H1 (cell line): ENCODE measurements around the gene ALDH1L2. TPM values are rescaled to one million over a fixed set of nuclear protein-coding genes. Genes with fewer than 3 reads are reported as not detected.

Experiments used
- CTCF ChIA-PET: fragments of 300-600 bp; sonication (Branson Sonifier 250); formaldehyde crosslinking; loops from one replicate; lab custom pipeline; 2021; ENCODE audit not compliant: partially characterized antibody; lab: Charles Lee
- POLR2A ChIA-PET: fragments of 300-600 bp; sonication (Branson Sonifier 250); formaldehyde crosslinking; loops from one replicate; lab custom pipeline; 2021; ENCODE audit warnings: inconsistent platforms; ENCODE audit not compliant: partially characterized antibody; lab: Charles Lee
- DNase-seq, 2 experiments: peaks; one replicate each; pipeline versions ENCODE4 v3.0.0 to v3.0.0-alpha.2; 2010 to 2022; ENCODE audit warnings: low spot score in 2 of 2, low read depth in 1 of 2, mixed read lengths in 1 of 2
- FAIRE-seq: peaks from 2 replicates; lab custom pipeline; 2011; peaks lifted over from hg19 to GRCh38; lab: Jason Lieb, UNC
- H2AFZ ChIP-seq: 2 replicates; pipeline ENCODE4 v1.8.1; 2012; ENCODE audit warnings: low read length, inconsistent platforms
- H2AK5ac ChIP-seq: 2 replicates; pipeline ENCODE4 v1.6.1; 2013; ENCODE audit warnings: low read depth, low read length
- H2BK120ac ChIP-seq: replicated peaks from 2 replicates; pipeline ENCODE3; 2013; ENCODE audit warnings: low read depth, low read length, inconsistent platforms
- H2BK12ac ChIP-seq: 2 replicates; pipeline ENCODE4 v1.6.1; 2013; ENCODE audit warnings: low read depth, low read length
- H2BK15ac ChIP-seq: 2 replicates; pipeline ENCODE4 v1.6.1; 2013; ENCODE audit warnings: low read length
- H2BK20ac ChIP-seq: 2 replicates; pipeline ENCODE4 v1.6.1; 2013; ENCODE audit warnings: low read length
- H2BK5ac ChIP-seq: 2 replicates; pipeline ENCODE4 v1.6.1; 2013; ENCODE audit warnings: low read depth, low read length
- H3K14ac ChIP-seq: 2 replicates; pipeline ENCODE4 v1.6.1; 2013; ENCODE audit warnings: inconsistent platforms; ENCODE audit not compliant: insufficient read length
- H3K18ac ChIP-seq: 2 replicates; pipeline ENCODE4 v1.6.1; 2013; ENCODE audit warnings: low read length; ENCODE audit errors: extremely low read depth
- H3K23ac ChIP-seq: 2 replicates; pipeline ENCODE4 v1.6.1; 2013; ENCODE audit warnings: inconsistent platforms; ENCODE audit not compliant: insufficient read length
- H3K23me2 ChIP-seq: 2 replicates; pipeline ENCODE4 v1.6.1; 2013; ENCODE audit warnings: low read depth, low read length
- H3K27ac ChIP-seq: 2 replicates; pipeline ENCODE4 v1.6.1; 2011; ENCODE audit warnings: low read depth, low read length, inconsistent platforms
- H3K27me3 ChIP-seq, 4 experiments: replicated peaks in 1 of 4; 1 replicate in 1 of 4; 2 replicates in 3 of 4; pipeline versions ENCODE4 v1.6.1 to v1.8.1; 2011 to 2013; ENCODE audit warnings: low read length in 3 of 4, mild to moderate bottlenecking in 3 of 4, inconsistent platforms in 2 of 4, mixed read lengths in 2 of 4, moderate library complexity in 1 of 4; ENCODE audit not compliant: control insufficient read depth in 3 of 4, insufficient read depth in 3 of 4; ENCODE audit errors: extremely low read depth in 1 of 4
- H3K36me3 ChIP-seq, 4 experiments: 2 replicates each; pipeline versions ENCODE4 v1.6.1 to v1.8.1; 2011 to 2013; ENCODE audit warnings: mild to moderate bottlenecking in 4 of 4, low read length in 3 of 4, moderate library complexity in 2 of 4, control low read depth in 1 of 4, inconsistent platforms in 1 of 4; ENCODE audit not compliant: insufficient read depth in 4 of 4, control insufficient read depth in 2 of 4
- H3K4ac ChIP-seq: replicated peaks from 2 replicates; pipeline ENCODE3; 2013; ENCODE audit warnings: low read length, low read depth, mixed read lengths, inconsistent platforms; ENCODE audit not compliant: insufficient read length
- H3K4me1 ChIP-seq, 4 experiments: replicated peaks in 1 of 4; 1 replicate in 1 of 4; 2 replicates in 3 of 4; pipeline versions ENCODE4 v1.6.1 to v1.8.1; 2011 to 2013; ENCODE audit warnings: low read length in 3 of 4, inconsistent platforms in 2 of 4, mixed read lengths in 1 of 4; ENCODE audit not compliant: insufficient read depth in 4 of 4, control insufficient read depth in 3 of 4
- H3K4me2 ChIP-seq, 2 experiments: 2 replicates each; pipeline versions ENCODE4 v1.6.1 to v1.8.1; 2011 to 2013; ENCODE audit warnings: low read depth in 2 of 2, low read length in 2 of 2, control low read depth in 1 of 2, inconsistent platforms in 1 of 2, mild to moderate bottlenecking in 1 of 2; ENCODE audit not compliant: insufficient read depth in 1 of 2
- H3K4me3 ChIP-seq, 4 experiments: fragments of 200-600, 300-600 bp in 1 of 4; sonication (generic), shearing (Covaris generic), sonication (Bioruptor Twin) in 1 of 4; 2 replicates each; pipeline versions ENCODE4 v1.5.1 to v1.8.1; 2011 to 2016; ENCODE audit warnings: low read length in 4 of 4, low read depth in 3 of 4, control low read depth in 2 of 4, inconsistent platforms in 2 of 4, mild to moderate bottlenecking in 2 of 4, mixed read lengths in 1 of 4, moderate library complexity in 1 of 4; ENCODE audit not compliant: insufficient read depth in 2 of 4; ENCODE audit errors: extremely low read depth in 1 of 4
- H3K56ac ChIP-seq: replicated peaks from 2 replicates; pipeline ENCODE3; 2013; ENCODE audit warnings: low read depth, mild to moderate bottlenecking, mixed read lengths, low read length, inconsistent platforms; ENCODE audit not compliant: insufficient read length
- H3K79me1 ChIP-seq: 2 replicates; pipeline ENCODE4 v1.6.1; 2013; ENCODE audit warnings: low read depth, low read length, control low read depth
- H3K79me2 ChIP-seq, 2 experiments: 2 replicates each; pipeline versions ENCODE4 v1.6.1 to v1.8.1; 2012 to 2013; ENCODE audit warnings: low read length in 2 of 2, mild to moderate bottlenecking in 2 of 2, inconsistent platforms in 1 of 2; ENCODE audit not compliant: insufficient read depth in 2 of 2, control insufficient read depth in 1 of 2
- H3K9ac ChIP-seq, 4 experiments: replicated peaks in 1 of 4; 1 replicate in 1 of 4; 2 replicates in 3 of 4; pipeline versions ENCODE4 v1.6.1 to v1.8.1; 2011 to 2013; ENCODE audit warnings: low read depth in 3 of 4, low read length in 3 of 4, control low read depth in 2 of 4, mild to moderate bottlenecking in 2 of 4, moderate library complexity in 2 of 4, inconsistent platforms in 1 of 4; ENCODE audit errors: extremely low read depth in 1 of 4
- H3K9me3 ChIP-seq, 2 experiments: 2 replicates each; pipeline versions ENCODE4 v1.6.1 to v1.8.1; 2012 to 2013; ENCODE audit warnings: mild to moderate bottlenecking in 2 of 2, moderate library complexity in 2 of 2, control low read depth in 1 of 2, inconsistent platforms in 1 of 2, low read depth in 1 of 2, low read length in 1 of 2, mixed read lengths in 1 of 2; ENCODE audit not compliant: insufficient read depth in 2 of 2
- H4K20me1 ChIP-seq, 2 experiments: replicated peaks in 1 of 2; 2 replicates each; pipeline versions ENCODE3 to v1.8.1; 2011 to 2013; ENCODE audit warnings: inconsistent platforms in 2 of 2, low read length in 2 of 2, mild to moderate bottlenecking in 1 of 2; ENCODE audit not compliant: insufficient read depth in 2 of 2, control insufficient read depth in 1 of 2
- H4K5ac ChIP-seq: 2 replicates; pipeline ENCODE4 v1.6.1; 2013; ENCODE audit warnings: low read length, low read depth, mixed read lengths, inconsistent platforms; ENCODE audit not compliant: insufficient read length
- H4K8ac ChIP-seq: 2 replicates; pipeline ENCODE4 v1.8.0; 2013; ENCODE audit warnings: mild to moderate bottlenecking, moderate library complexity, low read length, inconsistent platforms; ENCODE audit not compliant: insufficient read depth; ENCODE audit errors: extremely low read depth
- H4K91ac ChIP-seq: replicated peaks from 2 replicates; pipeline ENCODE3; 2013; ENCODE audit warnings: low read length, mixed read lengths, inconsistent platforms; ENCODE audit not compliant: insufficient read length
- ASH2L ChIP-seq: fragments of 200-600, 300-600 bp; sonication (generic); IDR thresholded peaks from one replicate; pipeline ENCODE4 v1.7.1; 2017; ENCODE audit warnings: low read length
- CBX5 ChIP-seq: fragments of 300-800, 300-1000 bp; sonication (generic); IDR thresholded peaks from 2 replicates; pipeline ENCODE4 v1.7.1; 2016; ENCODE audit warnings: antibody characterized with exemption, low read length, low read depth
- CHD1 ChIP-seq: IDR thresholded peaks from 2 replicates; pipeline ENCODE4 v1.6.1; 2012; ENCODE audit warnings: low read depth, low read length, improper control_type of control experiment
- HDAC2 ChIP-seq, 2 experiments: fragments of 300-600 bp in 1 of 2; sonication (generic) in 1 of 2; IDR thresholded peaks; 2 replicates each; pipeline ENCODE4 v1.6.1; 2011 to 2012; ENCODE audit warnings: low read depth in 2 of 2, low read length in 2 of 2, mild to moderate bottlenecking in 2 of 2, moderate library complexity in 2 of 2, borderline replicate concordance in 1 of 2, inconsistent platforms in 1 of 2
- KDM1A ChIP-seq: fragments of 200-600, 300-600 bp; sonication (generic); IDR thresholded peaks from 2 replicates; pipeline ENCODE4 v1.7.1; 2016; ENCODE audit warnings: mild to moderate bottlenecking, low read length, borderline replicate concordance
- POLR2AphosphoS5 ChIP-seq: IDR thresholded peaks from 2 replicates; pipeline ENCODE4 v1.6.1; 2011; ENCODE audit warnings: low read depth, low read length
- SAP30 ChIP-seq: fragments of 300-600 bp; sonication (generic); IDR thresholded peaks from 2 replicates; pipeline ENCODE4 v1.7.1; 2012; ENCODE audit warnings: low read length, moderate library complexity, mild to moderate bottlenecking, inconsistent platforms; ENCODE audit not compliant: insufficient read depth, insufficient replicate concordance
- SIN3A ChIP-seq, 2 experiments: IDR thresholded peaks in 1 of 2; conservative IDR thresholded peaks in 1 of 2; 2 replicates each; pipeline ENCODE4 v1.6.1; 2011 to 2012; ENCODE audit warnings: low read length in 2 of 2, improper control_type of control experiment in 1 of 2, low read depth in 1 of 2, mild to moderate bottlenecking in 1 of 2
- SP4 ChIP-seq: IDR thresholded peaks from 2 replicates; pipeline ENCODE4 v1.6.1; 2012; ENCODE audit warnings: low read length, inconsistent platforms
- TAF1 ChIP-seq: IDR thresholded peaks from 2 replicates; pipeline ENCODE4 v1.6.1; 2011; ENCODE audit warnings: mild to moderate bottlenecking, low read depth, low read length
- TAF7 ChIP-seq: optimal IDR thresholded peaks from 2 replicates; pipeline ENCODE3; 2011; ENCODE audit warnings: low read depth, mild to moderate bottlenecking, inconsistent platforms, low read length, moderate library complexity, borderline replicate concordance
- WGBS, 2 experiments: shearing (Covaris generic) in 1 of 2; methylation state at CpG; one replicate each; pipeline versions ENCODE4 v1.1.6 to v1.1.7; 2013 to 2015; ENCODE audit warnings: low lambda C conversion rate in 2 of 2, mixed read lengths in 2 of 2, inconsistent platforms in 1 of 2, low coverage in 1 of 2, missing lambda C conversion rate in 1 of 2; ENCODE audit not compliant: insufficient replicate concordance in 2 of 2, insufficient coverage in 1 of 2, insufficient read length in 1 of 2; ENCODE audit errors: extremely low coverage in 1 of 2, missing lambda C conversion rate in 1 of 2; 5-methylcytosine and 5-hydroxymethylcytosine counted together
- polyA plus RNA-seq, 7 experiments: library from polyadenylated mRNA; depleted of rRNA in 3 of 7; stranded (reverse) in 5 of 7; unstranded in 2 of 7; fragments of >200 nt in 5 of 7; fragments of 200-250 nt in 2 of 7; gene quantifications; 1 replicate in 5 of 7; 2 replicates in 1 of 7; 4 replicates in 1 of 7; pipeline versions ENCODE4 v1.2.1 to v1.2.3, GENCODE V29; 2011 to 2013; ENCODE audit warnings: missing spikeins in 2 of 7, mixed read lengths in 2 of 7
- total RNA-seq: library from RNA; stranded (reverse); fragmentation: NEBNext Ultra II Directional; extraction: Animal tissue kit (Norgen Biotek cat#: 25700); gene quantifications from 2 replicates; pipeline ENCODE4 v1.2.1, GENCODE V29; 2021

The ALDH1L2 gene
- total and polyA plus RNA-seq, 2 of the 8 experiments (the other 6 are each of a cell fraction or from before 2014, with no cell fraction given), result 3.7 to 7.2 TPM

DNA sequence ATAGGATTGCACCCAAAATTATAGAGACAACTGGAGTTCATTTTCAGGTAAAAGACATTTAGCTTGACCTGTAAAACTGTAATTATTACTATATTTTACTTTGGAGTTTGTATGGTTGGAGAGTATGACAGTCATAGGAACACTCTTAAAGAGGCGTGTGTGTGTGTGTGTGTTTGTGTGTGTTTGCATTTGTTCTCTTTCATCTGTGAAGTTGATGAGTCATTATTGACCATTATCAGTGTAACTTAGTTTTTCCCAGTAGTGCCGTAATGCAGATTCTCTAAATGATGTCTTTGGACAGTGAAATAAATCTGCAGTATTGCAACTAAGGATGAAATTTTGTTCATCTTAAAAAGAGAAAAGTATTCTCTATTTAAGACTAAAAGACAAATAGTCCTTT is 36.3 kb upstream of the ALDH1L2 start:
- Histone ChIP-seq H2BK120ac (no peak overlapping the region), H4K20me1 (no peaks in the 10 kb centered on the region), H3K4me1 (no peaks in the 10 kb centered on the region), H3K9me3 (no peaks in the 10 kb centered on the region), H2AK5ac (no peak overlapping the region), H3K79me1 (no peaks in the 10 kb centered on the region), H3K56ac (no peak overlapping the region), H2AFZ (no peak overlapping the region), H3K36me3 (peaks cover 7 to 92% (median 45%) of the 10 kb centered on the region in 4 experiments; a peak in 7 of 8 replicates), H2BK5ac (no peak overlapping the region), H4K91ac (no peak overlapping the region)
- POLR2A ChIA-PET, result interaction anchor here (1.4 to 1.9 kb wide), 3 partner anchors 11 to 116 kb away, joined by 3 to 4 read pairs (median 3); partner anchors contain the start of genes APPL2 and WASHC4
- no peak for TF ChIP-seq CHD1
- TF ChIP-seq KDM1A, result no peak
- TF ChIP-seq TAF7, result no peak
- TF ChIP-seq TAF1, result no peak
- TF ChIP-seq POLR2AphosphoS5, result no peak
- TF ChIP-seq SIN3A (conservative IDR thresholded peaks at IDR 0.05 in 1 of 2, IDR thresholded peaks at IDR 0.05 in 1 of 2; ENCODE audit: low read depth in 1 of 2, low read length in 2 of 2), result no peak
- TF ChIP-seq ASH2L, result no peak
- TF ChIP-seq CBX5, result no peak
- TF ChIP-seq SAP30, result no peak
- TF ChIP-seq SP4, result no peak
- no peak for TF ChIP-seq HDAC2 (IDR thresholded peaks at IDR 0.05; ENCODE audit: borderline replicate concordance in 1 of 2, low read depth in 2 of 2, low read length in 2 of 2)
- TF ChIP-seq, all 59 proteins: peak for 0
- no peak overlapping the region for H2BK20ac ChIP-seq
- no peaks in the 10 kb centered on the region for H3K23me2 ChIP-seq
- H3K4me3 ChIP-seq, result no peak overlapping the region
- H2BK15ac ChIP-seq, result no peak overlapping the region
- H3K23ac ChIP-seq, result no peak overlapping the region
- no peaks in the 10 kb centered on the region for H3K79me2 ChIP-seq
- no peaks in the 10 kb centered on the region for H3K27me3 ChIP-seq
- no peak overlapping the region for H3K4ac ChIP-seq
- no peak overlapping the region for H3K4me2 ChIP-seq
- H4K5ac ChIP-seq, result no peak overlapping the region
- no peak overlapping the region for H3K18ac ChIP-seq
- no peak for DNase-seq
- no peak overlapping the region for H2BK12ac ChIP-seq
- no peak overlapping the region for H3K27ac ChIP-seq
- no peak for FAIRE-seq
- CTCF ChIA-PET, result interaction anchor here (1.5 kb wide), 1 partner anchor 10 kb away, joined by 3 read pairs; no protein-coding TSS in a partner anchor
- H4K8ac ChIP-seq, result no peak overlapping the region
- H3K14ac ChIP-seq, result no peak overlapping the region
- H3K9ac ChIP-seq, result no peak overlapping the region
- WGBS, 2 experiments, result 93% methylated on average over 2 of the region's 2 CpGs; no CpG with 5 or more reads in 1 of the 2 experiments
